Adrenal gland (tissue), 5 donors: ENCODE results near the gene PDK4.

Experiments used
- POLR2A ChIP-seq, 2 donors: fragments of 450-650 bp; IDR thresholded peaks; one replicate each; pipeline ENCODE4 v1.6.1; 2017; ENCODE audit warnings: antibody characterized with exemption in 2 of 2, mild to moderate bottlenecking in 2 of 2, moderate library complexity in 1 of 2
- TF ChIP-seq, protein P1 (sequence below), 6 experiments: fragments of 450-650 bp in 4 of 6; fragments of 200-600 bp in 2 of 6; sonication (generic) in 1 of 6; IDR thresholded peaks; 1 replicate in 5 of 6; 2 replicates in 1 of 6; pipeline versions ENCODE4 v1.5.1 to v1.8.0; 2016 to 2021; ENCODE audit warnings: antibody characterized with exemption in 6 of 6, mild to moderate bottlenecking in 2 of 6, moderate library complexity in 1 of 6
- donor health status: DM: no; HTN: no; CAD: no.

DNA sequence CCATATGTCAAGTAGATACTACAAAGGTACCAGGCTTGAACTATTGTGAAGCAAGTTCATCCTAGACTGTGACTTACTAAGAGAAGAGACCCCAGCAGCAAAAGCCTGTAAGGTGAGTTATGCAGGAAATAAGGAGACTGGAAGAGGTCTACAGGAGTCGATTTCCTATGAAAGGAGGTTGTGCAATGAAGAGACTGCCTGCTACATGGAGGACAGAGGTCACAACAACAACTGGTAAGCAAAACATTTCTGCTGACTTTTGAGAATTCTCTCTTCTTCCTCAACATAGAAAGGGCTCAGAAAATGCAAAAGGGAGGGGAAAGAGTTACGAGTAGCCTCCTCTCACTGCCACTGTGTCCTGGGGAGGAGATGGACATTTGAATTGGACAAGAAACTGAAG is 42.4 kb downstream of the PDK4 start:
- TF ChIP-seq, protein P1, sequence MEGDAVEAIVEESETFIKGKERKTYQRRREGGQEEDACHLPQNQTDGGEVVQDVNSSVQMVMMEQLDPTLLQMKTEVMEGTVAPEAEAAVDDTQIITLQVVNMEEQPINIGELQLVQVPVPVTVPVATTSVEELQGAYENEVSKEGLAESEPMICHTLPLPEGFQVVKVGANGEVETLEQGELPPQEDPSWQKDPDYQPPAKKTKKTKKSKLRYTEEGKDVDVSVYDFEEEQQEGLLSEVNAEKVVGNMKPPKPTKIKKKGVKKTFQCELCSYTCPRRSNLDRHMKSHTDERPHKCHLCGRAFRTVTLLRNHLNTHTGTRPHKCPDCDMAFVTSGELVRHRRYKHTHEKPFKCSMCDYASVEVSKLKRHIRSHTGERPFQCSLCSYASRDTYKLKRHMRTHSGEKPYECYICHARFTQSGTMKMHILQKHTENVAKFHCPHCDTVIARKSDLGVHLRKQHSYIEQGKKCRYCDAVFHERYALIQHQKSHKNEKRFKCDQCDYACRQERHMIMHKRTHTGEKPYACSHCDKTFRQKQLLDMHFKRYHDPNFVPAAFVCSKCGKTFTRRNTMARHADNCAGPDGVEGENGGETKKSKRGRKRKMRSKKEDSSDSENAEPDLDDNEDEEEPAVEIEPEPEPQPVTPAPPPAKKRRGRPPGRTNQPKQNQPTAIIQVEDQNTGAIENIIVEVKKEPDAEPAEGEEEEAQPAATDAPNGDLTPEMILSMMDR (IDR thresholded peaks at IDR 0.05): no peak
- TF ChIP-seq POLR2A (IDR thresholded peaks at IDR 0.05): no peak
